Measurements from ENCODE around the gene GNAQ.

- TF ChIP-seq USF1 (CRISPR knock-in tag; IDR thresholded peaks at IDR 0.05) (no peak), JUN (CRISPR knock-in tag; IDR thresholded peaks at IDR 0.05) (no peak), FOXP4 (CRISPR knock-in tag; IDR thresholded peaks at IDR 0.05) (no peak), AFF4 (CRISPR knock-in tag; IDR thresholded peaks at IDR 0.05; ENCODE audit: borderline replicate concordance) (no peak), CTCF (IDR thresholded peaks at IDR 0.05) (no peak), ZNF396 (CRISPR knock-in tag; IDR thresholded peaks at IDR 0.05; ENCODE audit: borderline replicate concordance) (no peak), NFE2L1 (CRISPR knock-in tag; IDR thresholded peaks at IDR 0.05) (no peak), MAX (CRISPR knock-in tag; IDR thresholded peaks at IDR 0.05) (no peak), ZSCAN18 (CRISPR knock-in tag; IDR thresholded peaks at IDR 0.05) (no peak), ATF2 (CRISPR knock-in tag; IDR thresholded peaks at IDR 0.05; ENCODE audit: borderline replicate concordance, low read depth) (no peak), USF2 (CRISPR knock-in tag; IDR thresholded peaks at IDR 0.05) (no peak), NR3C1 (CRISPR knock-in tag; conservative IDR thresholded peaks at IDR 0.05; ENCODE audit: low read depth) (no peak)
Observed at GRCh38 chr9:77985996-77986395, 45.6 kb downstream of the GNAQ start.

Data from WTC11 (cell line).